Muscle of leg (tissue), 11 donors: Measurements from ENCODE around the gene SLC6A19. TPM values are rescaled to one million over a fixed set of nuclear protein-coding genes. Genes with fewer than 3 reads are reported as not detected.

Experiments used
- DNase-seq: peaks from one replicate; pipeline ENCODE4 v3.0.0; 2013
- H3K27ac ChIP-seq: one replicate; pipeline ENCODE4 v1.5.1; 2013; ENCODE audit warnings: mild to moderate bottlenecking, low read length, control low read depth
- H3K27me3 ChIP-seq: one replicate; pipeline ENCODE4 v1.6.1; 2013; ENCODE audit warnings: low read length; ENCODE audit not compliant: control insufficient read depth, insufficient read depth
- H3K36me3 ChIP-seq: one replicate; pipeline ENCODE4 v1.6.1; 2013; ENCODE audit warnings: low read length; ENCODE audit not compliant: control insufficient read depth, insufficient read depth
- H3K4me1 ChIP-seq: one replicate; pipeline ENCODE4 v1.6.1; 2013; ENCODE audit warnings: low read length; ENCODE audit not compliant: control insufficient read depth, insufficient read depth
- H3K4me3 ChIP-seq: one replicate; pipeline ENCODE4 v1.5.1; 2013; ENCODE audit warnings: low read length, control low read depth
- H3K9me3 ChIP-seq: replicated peaks from 2 replicates; pipeline ENCODE4 v1.6.1; 2013; ENCODE audit warnings: low read depth, low read length; ENCODE audit not compliant: control insufficient read depth
- WGBS: methylation state at CpG from one replicate; pipeline ENCODE4 v1.1.5; 2013; ENCODE audit warnings: missing lambda C conversion rate; ENCODE audit not compliant: insufficient coverage; 5-methylcytosine and 5-hydroxymethylcytosine counted together
- polyA plus RNA-seq, 8 donors: library from polyadenylated mRNA; unstranded; fragments of 120-200 nt; gene quantifications; one replicate each; pipeline versions ENCODE4 v1.2.1 to v1.2.3, GENCODE V29; 2013; ENCODE audit warnings: inconsistent platforms in 1 of 8, low replicate concordance in 1 of 8; ENCODE audit not compliant: insufficient read length in 8 of 8, insufficient read depth in 1 of 8
- total RNA-seq: library from RNA; stranded (reverse); fragments of 120-200 nt; gene quantifications from one replicate; pipeline ENCODE4 v1.2.4, GENCODE V29; 2013

SLC6A19 gene
- total and polyA plus RNA-seq, 9 donors, result 0.03 to 9.9 (median 0.11) TPM; not detected in 4

DNA sequence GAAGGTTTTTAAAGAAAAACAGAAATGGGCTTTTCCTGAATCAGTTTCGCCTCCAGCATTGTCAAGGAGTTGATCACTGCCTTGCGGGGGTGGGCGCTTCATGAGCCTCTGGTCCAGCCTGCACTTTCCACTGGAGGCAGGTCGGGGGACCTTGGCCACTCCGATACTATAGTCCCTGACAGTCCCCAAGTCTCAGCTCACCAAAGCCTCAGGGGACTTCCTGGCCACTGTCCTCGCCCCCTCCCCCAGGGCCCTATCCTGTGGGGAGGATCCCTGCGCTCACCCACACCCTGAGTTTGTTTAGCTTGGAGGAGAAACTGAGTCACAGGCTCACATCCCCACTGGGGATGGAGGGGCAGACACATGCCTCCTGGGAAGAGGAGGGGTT, 1.4 kb downstream of the SLC6A19 start:
- no peak for DNase-seq
- Histone ChIP-seq H3K27ac (no peak overlapping the region), H3K9me3 (no peaks in the 10 kb centered on the region), H3K4me1 (peaks cover 25% of the 10 kb centered on the region), H3K27me3 (peaks cover 39% of the 10 kb centered on the region), H3K36me3 (no peaks in the 10 kb centered on the region), H3K4me3 (no peak overlapping the region)
- 70% methylated on average over 5 of the region's 7 CpGs for WGBS

DNA sequence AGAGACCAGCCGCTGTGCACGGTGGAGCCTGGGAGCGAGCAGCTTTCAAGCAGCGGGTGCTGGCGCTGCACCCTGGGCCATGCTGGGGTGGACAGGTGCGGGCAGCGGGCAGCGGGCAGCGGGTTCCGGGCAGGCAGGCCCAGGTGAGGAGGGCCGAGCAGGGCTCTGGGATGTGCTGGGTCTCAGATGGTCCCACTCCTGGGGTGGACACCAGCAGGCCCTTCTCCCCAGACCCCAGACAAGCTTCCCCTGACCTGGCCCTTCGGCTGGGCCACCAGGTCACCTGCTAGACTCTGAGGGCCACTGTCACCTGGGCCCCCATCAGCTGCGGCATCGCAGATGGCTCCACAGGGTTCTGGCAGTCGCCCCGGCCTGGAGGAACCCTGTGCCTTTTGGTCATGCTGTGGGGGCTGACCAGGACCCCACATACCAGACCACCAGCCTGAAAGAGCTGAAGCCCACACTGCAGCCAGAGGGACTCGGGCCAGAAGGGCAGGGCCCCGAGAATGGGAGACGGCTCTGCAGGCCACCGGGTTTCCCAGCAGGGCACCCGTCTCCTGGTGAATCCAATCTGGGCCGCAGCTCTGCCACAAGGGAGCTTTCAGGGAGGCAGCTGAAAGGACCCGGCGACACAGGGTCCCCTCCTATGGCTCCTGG, 2.0 kb downstream of the SLC6A19 start:
- no peaks in the 10 kb centered on the region for H3K36me3 ChIP-seq
- peaks cover 38% of the 10 kb centered on the region for H3K27me3 ChIP-seq
- H3K27ac ChIP-seq, result no peak overlapping the region

DNA sequence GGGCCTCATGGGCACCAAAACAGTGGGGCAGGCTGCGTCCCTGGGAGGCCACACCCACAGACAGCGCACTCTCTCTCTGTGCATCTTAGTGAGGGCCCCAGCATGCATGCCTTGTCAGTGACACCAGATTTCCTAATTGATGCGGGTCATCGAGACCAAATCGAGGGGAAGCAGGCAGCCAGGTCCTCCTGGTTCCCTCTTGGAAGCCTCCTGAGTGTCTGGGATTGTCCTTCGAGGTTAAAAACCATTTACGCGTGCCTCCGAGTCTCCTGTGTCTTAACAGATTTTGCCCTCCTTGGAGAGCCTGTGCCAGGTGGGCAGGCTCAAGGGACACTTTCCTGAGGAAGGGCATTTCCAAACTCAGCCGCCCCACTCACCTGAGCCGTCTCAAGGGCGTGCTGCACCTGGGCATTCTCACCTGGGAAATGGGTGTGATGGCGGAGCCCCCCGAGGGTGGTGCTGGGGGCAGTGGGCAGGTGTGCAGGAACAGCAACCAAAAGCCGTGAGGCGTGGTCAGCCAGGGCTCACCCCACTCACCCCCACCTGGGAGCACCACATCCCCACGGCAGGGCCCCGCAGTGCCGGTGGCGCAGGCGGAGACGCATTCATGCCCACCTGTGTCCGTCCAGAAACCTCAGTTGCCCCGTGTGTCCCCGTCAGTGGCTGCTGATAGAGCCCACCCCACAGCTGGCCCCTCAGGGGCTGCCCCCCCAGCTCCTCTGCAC, 2.7 kb downstream of the SLC6A19 start:
- H3K9me3 ChIP-seq, result no peaks in the 10 kb centered on the region
- no peak for DNase-seq
- WGBS, result 51% methylated on average over 25 of the region's 25 CpGs

More for the DNA sequence above, 2.0 kb downstream of the SLC6A19 start:
- Histone ChIP-seq H3K9me3 (no peaks in the 10 kb centered on the region), H3K4me1 (peaks cover 30% of the 10 kb centered on the region), H3K4me3 (no peak overlapping the region)
- no peak for DNase-seq
- 83% methylated on average over 18 of the region's 24 CpGs for WGBS

DNA sequence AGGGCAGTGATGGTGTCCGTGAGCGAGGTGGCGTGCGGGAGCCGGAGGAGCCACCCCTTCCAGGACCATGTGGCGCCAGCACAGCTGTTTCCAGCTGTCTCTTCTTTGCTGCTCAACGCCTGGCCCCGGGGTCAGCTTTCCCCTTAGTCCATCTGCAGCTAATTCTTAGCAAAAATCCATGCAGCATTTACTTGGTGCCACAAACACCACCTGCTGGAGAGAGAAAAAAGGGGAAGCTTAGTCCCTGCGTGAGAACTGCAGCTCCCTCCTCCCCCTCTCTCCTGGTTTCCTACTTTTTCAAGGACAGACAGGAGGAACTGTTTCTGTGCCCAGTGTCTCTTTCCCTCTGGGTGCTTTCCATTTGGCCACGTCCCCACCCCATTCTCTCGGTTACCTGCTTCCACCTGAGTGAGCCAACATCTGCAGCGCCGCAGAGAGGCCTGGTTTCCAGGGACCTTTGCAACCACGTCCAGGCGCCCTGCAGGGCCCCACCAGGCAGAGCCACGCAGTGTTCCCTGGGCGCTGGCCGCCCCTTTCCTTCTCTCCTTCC, 3.4 kb downstream of the SLC6A19 start:
- H3K27me3 ChIP-seq, result peaks cover 43% of the 10 kb centered on the region
- WGBS, result 13% methylated on average over 12 of the region's 18 CpGs

More for the DNA sequence above, 2.7 kb downstream of the SLC6A19 start:
- H3K4me1 ChIP-seq, result peaks cover 33% of the 10 kb centered on the region
- no peaks in the 10 kb centered on the region for H3K36me3 ChIP-seq
- peaks cover 41% of the 10 kb centered on the region for H3K27me3 ChIP-seq
- H3K4me3 ChIP-seq, result no peak overlapping the region
- H3K27ac ChIP-seq, result no peak overlapping the region

DNA sequence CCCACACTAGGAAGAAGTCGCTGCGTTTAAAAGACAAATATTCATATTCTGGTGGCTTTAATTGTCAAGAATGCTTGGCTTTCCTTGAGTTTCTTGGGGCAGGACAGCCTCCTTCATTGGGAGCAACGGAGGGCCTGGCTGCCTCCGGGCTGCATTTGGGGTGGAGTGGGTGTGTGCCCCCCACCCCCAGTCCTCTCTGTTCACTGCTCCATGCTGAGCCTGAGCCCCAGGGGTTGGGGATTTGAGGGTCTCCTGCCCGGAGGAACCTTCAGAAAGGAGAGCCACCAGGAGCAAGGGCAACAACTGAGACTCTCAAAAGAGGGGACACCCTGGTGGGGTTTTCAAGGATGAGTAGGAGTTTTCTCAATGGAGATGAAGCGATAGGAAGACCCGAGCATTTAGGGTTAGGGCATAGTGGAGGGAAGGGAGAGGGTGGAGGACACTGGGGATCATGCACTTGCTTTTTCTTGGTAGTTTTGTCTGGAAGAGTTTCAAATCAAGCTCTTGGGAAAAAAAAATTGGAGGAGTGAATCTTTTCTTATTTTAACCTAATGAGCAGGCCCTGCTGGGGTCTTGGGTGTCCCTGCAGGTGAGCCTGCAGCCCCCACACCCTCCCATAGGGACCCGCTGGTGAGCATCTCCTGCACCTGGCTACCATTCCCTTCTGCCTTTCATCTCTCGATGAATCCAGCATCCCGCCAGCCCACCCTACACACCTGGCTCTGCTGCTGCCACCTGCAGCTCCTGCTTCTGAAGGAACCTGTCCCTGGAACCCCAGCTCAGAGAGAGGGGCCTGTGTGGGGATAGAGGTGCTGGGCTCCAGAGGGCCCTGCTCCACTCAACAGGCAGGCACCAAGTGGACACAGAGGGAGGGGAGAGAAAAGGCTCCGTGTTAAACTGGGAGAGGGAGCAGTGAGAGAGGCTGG, 4.1 kb downstream of the SLC6A19 start:
- peaks cover 33% of the 10 kb centered on the region for H3K4me1 ChIP-seq
- no peak overlapping the region for H3K4me3 ChIP-seq
- H3K9me3 ChIP-seq, result no peaks in the 10 kb centered on the region
- H3K27ac ChIP-seq, result no peak overlapping the region
- DNase-seq, result no peak
- no peaks in the 10 kb centered on the region for H3K36me3 ChIP-seq
- 71% methylated on average over 3 of the region's 11 CpGs for WGBS
- peaks cover 39% of the 10 kb centered on the region for H3K27me3 ChIP-seq

More for the DNA sequence above, 3.4 kb downstream of the SLC6A19 start:
- H3K36me3 ChIP-seq, result no peaks in the 10 kb centered on the region
- no peak overlapping the region for H3K4me3 ChIP-seq
- H3K4me1 ChIP-seq, result peaks cover 33% of the 10 kb centered on the region
- peak; percentile 82 for DNase-seq
- H3K27ac ChIP-seq, result no peak overlapping the region
- H3K9me3 ChIP-seq, result no peaks in the 10 kb centered on the region

DNA sequence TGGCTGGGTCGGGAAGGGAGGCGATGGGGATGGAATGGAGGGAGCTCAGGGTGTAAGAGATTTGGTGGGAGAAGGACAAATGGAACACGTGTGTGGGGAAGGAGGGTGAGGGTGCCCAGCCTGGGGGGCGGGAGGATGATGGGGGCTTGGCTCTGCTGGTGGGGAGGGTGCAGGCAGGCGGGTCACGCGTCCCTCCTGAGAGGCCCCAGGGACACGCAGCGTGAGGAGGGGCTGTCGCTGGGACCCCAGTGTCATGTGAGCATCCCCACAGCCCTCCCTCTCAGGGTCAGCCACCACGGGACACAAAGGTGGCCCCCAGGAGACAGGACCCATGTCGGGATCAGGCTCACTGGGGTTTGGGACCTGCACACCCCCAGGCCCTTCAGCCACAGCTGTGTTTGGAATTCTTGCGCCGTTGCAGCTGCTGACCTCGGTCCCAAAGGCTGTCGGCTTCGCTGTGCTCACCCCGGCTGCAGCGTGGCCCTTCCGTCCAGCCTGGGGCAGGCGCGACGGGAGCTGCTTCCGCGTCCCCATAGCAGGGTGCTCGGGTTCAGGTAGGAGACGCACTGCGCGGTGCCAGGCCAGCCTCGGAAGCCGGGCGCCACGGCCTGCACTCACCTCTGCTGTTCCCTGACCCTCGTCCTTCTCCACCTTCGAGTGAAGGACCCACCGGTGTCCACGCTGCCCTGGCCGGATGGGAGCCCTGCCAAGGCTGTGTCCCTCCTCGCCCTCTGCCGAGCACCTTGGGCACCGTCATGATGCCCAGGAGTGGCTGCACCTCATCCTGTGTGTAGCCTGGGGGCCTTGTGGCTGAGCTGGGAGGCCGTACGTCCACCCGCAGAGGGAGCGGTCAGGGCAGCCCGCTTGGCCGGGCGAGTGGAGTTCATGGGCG, 5.4 kb downstream of the SLC6A19 start:
- H3K27me3 ChIP-seq, result peaks cover 39% of the 10 kb centered on the region
- H3K9me3 ChIP-seq, result no peaks in the 10 kb centered on the region
- H3K36me3 ChIP-seq, result no peaks in the 10 kb centered on the region
- no peak overlapping the region for H3K4me3 ChIP-seq
- H3K27ac ChIP-seq, result no peak overlapping the region
- H3K4me1 ChIP-seq, result peaks cover 33% of the 10 kb centered on the region
- WGBS, result 71% methylated on average over 42 of the region's 49 CpGs
- no peak for DNase-seq

DNA sequence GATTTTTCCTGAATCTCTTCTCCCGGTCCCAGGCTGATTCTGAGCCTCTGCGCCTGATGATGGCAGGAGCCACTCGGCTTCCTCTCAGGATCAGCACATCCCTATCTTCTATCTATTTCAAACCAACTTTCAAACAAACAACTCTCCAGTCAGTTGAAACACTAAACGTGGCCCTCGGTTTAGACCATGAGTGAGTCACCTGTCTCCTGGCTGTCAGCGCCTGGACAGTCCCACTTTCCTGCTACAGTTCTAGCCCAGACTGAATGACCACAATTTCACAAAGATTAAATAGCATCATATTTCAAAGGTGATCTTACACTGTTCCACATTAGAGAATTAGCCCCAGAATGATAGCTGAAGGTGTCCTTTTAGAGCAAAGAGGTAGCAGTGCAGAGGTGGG, 6.2 kb downstream of the SLC6A19 start:
- H3K4me1 ChIP-seq, result peaks cover 33% of the 10 kb centered on the region
- H3K27me3 ChIP-seq, result peaks cover 39% of the 10 kb centered on the region
- no peak for DNase-seq
- WGBS, result 63% methylated on average over 6 of the region's 6 CpGs
- H3K27ac ChIP-seq, result no peak overlapping the region
- H3K36me3 ChIP-seq, result no peaks in the 10 kb centered on the region
- no peak overlapping the region for H3K4me3 ChIP-seq
- H3K9me3 ChIP-seq, result no peaks in the 10 kb centered on the region

DNA sequence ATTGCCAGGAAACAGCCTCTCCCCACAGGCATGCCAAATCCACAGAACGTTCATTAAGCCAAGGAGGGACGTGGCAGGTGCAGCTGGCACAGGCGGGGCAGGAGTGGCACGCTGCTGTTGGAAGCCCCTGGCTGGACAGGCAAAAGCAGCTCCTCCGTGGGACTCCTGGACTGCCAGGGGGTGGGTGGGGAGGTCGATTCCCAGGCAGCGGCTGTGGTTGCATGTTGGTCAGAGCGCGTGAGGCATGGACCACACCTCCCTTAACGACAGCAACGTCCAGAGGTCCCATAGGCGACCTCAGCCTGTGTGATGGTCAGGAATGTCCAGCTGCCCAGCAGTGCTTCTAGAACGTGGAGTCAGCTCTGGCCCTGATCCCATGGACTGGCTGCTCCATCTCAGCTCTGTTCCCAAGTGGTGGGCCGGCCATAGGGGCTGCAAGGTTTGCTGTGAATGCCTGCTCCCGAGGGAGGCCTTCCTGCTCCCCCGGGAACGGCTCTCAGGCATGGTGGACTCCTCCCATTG, 6.9 kb downstream of the SLC6A19 start:
- Histone ChIP-seq H3K9me3 (no peaks in the 10 kb centered on the region), H3K27me3 (peaks cover 39% of the 10 kb centered on the region), H3K4me1 (peaks cover 33% of the 10 kb centered on the region), H3K27ac (no peak overlapping the region), H3K4me3 (no peak overlapping the region), H3K36me3 (no peaks in the 10 kb centered on the region)
- 59% methylated on average over 11 of the region's 17 CpGs for WGBS
- DNase-seq, result peak; percentile 11
